Spleen (tissue), 7 donors: Measurements from ENCODE around the gene DDX17.

Experiments used
- CTCF ChIP-seq, 11 experiments: fragments of 200-600 bp in 7 of 11; fragments of 450-650 bp in 4 of 11; sonication (generic) in 4 of 11; IDR thresholded peaks in 8 of 11; conservative IDR thresholded peaks in 3 of 11; 1 replicate in 7 of 11; 2 replicates in 4 of 11; pipeline versions ENCODE4 v1.4.0 to v1.8.0; 2016 to 2021; ENCODE audit warnings: antibody characterized with exemption in 11 of 11, inconsistent platforms in 4 of 11, mild to moderate bottlenecking in 1 of 11
- POLR2A ChIP-seq, 3 donors: fragments of 450-650 bp; IDR thresholded peaks; one replicate each; pipeline ENCODE4 v1.5.1; 2017; ENCODE audit warnings: antibody characterized with exemption in 3 of 3, mild to moderate bottlenecking in 1 of 3
- POLR2AphosphoS5 ChIP-seq, 3 donors: sonication (generic); formaldehyde crosslinking; IDR thresholded peaks; one replicate each; pipeline ENCODE4 v1.5.1; 2017; ENCODE audit warnings: antibody characterized with exemption in 3 of 3
- donor health status: DM: no; HTN: no; CAD: no; lungs with moderate emphysema.
- donor health status: DM: no; HTN: no; CAD: no.
- donor health status: DM: no; HTN: no; CAD: no.

DNA sequence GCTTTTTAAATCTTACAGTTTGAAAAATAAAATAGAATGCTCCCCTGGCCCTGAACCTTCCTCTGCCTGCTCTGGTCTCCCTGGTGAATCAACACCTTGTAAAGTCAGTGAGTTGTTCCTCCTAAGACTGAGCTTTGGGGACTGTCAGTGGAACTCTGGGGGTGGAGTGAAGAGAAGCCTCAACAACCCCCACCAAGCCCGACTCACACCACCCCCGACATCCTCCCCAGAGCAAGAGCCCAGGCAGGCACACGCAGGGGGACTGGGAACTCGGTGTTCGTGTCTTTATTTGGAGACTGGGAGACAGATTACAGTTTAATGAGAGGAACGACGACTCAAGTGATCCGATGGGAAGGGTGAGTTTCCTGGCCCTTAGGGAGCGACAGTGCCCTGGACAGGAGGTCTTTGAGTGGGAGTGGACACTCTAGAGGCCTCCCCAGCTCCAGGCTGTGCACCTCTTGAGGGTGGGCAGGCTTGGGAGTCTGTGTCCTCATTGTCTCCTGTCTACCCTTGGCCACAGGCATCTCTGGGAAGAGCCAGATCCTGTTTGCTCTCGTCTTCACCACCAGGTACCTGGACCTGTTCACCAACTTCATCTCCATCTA, 32.0 kb downstream of the DDX17 start:
- TF ChIP-seq POLR2A (IDR thresholded peaks at IDR 0.05) (no peak), CTCF (IDR thresholded peaks at IDR 0.05 in 8 of 11, conservative IDR thresholded peaks at IDR 0.05 in 3 of 11) (no peak), POLR2AphosphoS5 (IDR thresholded peaks at IDR 0.05) (no peak)
